Right kidney (tissue), 1 donor: ENCODE results near the gene WNT4.

Source experiments
- DNase-seq: peaks from one replicate; pipeline ENCODE4 v3.0.0-alpha.2; 2016

The WNT4 gene

GRCh38 chr1:22076346-22076745, 66.6 kb downstream of the WNT4 start:
- DNase-seq = no peak

- DNase-seq = no peak
Measured at GRCh38 chr1:22075718-22076117, 67.2 kb downstream of the WNT4 start.

- no peak for DNase-seq
Measured at GRCh38 chr1:22074803-22075202, 68.1 kb downstream of the WNT4 start.

- DNase-seq = no peak
Measured at GRCh38 chr1:22071511-22071910, 71.4 kb downstream of the WNT4 start.
